Liver (tissue), 3 donors: ENCODE results near the gene KCNK2.

Experiments
- CTCF ChIP-seq: fragments of 150-350 bp; IDR thresholded peaks from 2 replicates; pipeline ENCODE4 v1.5.1; 2017; ENCODE audit warnings: improper control_type of control experiment, low read depth, low read length; ENCODE audit not compliant: missing input control
- GABPA ChIP-seq, 2 donors: IDR thresholded peaks in 1 of 2; conservative IDR thresholded peaks in 1 of 2; 2 replicates each; pipeline ENCODE4 v1.6.1; 2016; ENCODE audit warnings: antibody characterized with exemption in 2 of 2, mild to moderate bottlenecking in 1 of 2, moderate library complexity in 1 of 2
- MAX ChIP-seq: IDR thresholded peaks from 2 replicates; pipeline ENCODE4 v1.6.1; 2016; ENCODE audit warnings: antibody characterized with exemption
- SP1 ChIP-seq: IDR thresholded peaks from 2 replicates; pipeline ENCODE4 v1.6.1; 2018; ENCODE audit warnings: antibody characterized with exemption, mild to moderate bottlenecking
- TAF1 ChIP-seq: conservative IDR thresholded peaks from 2 replicates; pipeline ENCODE4 v1.6.1; 2016; ENCODE audit warnings: antibody characterized with exemption, mild to moderate bottlenecking
- TF ChIP-seq, protein P1 (sequence below): IDR thresholded peaks from 2 replicates; pipeline ENCODE4 v1.6.1; 2016; ENCODE audit warnings: antibody characterized with exemption
- donor health status: healthy.
- donor health status: healthy.

DNA sequence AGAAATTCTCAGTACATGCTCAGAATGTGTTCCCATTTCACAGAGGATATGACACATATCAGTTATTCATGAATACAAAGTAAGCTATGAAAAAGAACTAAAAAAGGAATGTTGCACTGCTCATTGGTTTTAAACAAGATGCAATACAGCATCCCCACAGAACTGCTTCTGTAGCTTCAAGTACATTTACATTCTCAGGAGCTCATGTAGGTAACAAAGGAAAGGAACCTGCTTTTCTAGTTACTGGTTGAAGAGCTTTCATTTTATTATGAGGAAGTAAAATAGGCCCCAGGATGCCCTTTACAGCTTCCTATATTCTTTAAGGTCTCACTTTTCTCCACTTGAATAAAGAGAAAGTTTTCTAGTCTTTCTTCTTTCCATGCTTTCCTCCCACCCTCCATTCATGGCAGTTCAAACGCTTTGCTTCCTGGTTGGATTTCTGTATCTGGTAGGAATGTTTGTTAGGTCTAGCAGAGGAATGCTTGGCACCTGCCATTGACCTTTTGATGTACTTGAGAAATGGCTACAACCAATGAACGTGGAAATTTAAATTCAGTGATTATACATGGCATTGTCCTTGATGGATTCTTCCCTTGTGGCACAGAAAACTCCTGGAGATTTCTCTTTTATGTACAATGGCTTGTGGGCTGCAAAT lies 27.1 kb upstream of the KCNK2 start:
- TF ChIP-seq CTCF (no peak), GABPA (IDR thresholded peaks at IDR 0.05 in 1 of 2, conservative IDR thresholded peaks at IDR 0.05 in 1 of 2) (no peak), TAF1 (no peak), SP1 (no peak), MAX (no peak)
- TF ChIP-seq, protein P1, sequence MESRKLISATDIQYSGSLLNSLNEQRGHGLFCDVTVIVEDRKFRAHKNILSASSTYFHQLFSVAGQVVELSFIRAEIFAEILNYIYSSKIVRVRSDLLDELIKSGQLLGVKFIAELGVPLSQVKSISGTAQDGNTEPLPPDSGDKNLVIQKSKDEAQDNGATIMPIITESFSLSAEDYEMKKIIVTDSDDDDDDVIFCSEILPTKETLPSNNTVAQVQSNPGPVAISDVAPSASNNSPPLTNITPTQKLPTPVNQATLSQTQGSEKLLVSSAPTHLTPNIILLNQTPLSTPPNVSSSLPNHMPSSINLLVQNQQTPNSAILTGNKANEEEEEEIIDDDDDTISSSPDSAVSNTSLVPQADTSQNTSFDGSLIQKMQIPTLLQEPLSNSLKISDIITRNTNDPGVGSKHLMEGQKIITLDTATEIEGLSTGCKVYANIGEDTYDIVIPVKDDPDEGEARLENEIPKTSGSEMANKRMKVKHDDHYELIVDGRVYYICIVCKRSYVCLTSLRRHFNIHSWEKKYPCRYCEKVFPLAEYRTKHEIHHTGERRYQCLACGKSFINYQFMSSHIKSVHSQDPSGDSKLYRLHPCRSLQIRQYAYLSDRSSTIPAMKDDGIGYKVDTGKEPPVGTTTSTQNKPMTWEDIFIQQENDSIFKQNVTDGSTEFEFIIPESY: no peak
